ENCODE results near the gene ARHGEF19.
A peak's percentile ranks its signal among the peaks of the same experiment; 100 is the strongest.

Gene ARHGEF19

GRCh38 chr1:16178596-16179497, 33.6 kb downstream of the ARHGEF19 start:
- ChIA-PET CTCF (interaction anchor here (0.7 to 1.7 kb wide), 5 partner anchors 96 to 140 kb away, joined by 3 to 6 read pairs (median 4); no protein-coding TSS in a partner anchor), POLR2A (interaction anchor here (1.0 kb wide), 1 partner anchor 12 kb away, joined by 3 read pairs; no protein-coding TSS in a partner anchor)
- H3K9me3 ChIP-seq (ENCODE audit: control insufficient read depth, insufficient read depth, low read depth, low read length), result no peaks in the 10 kb centered on the region
- H3K27ac ChIP-seq (ENCODE audit: extremely low read depth, low read depth, low read length), result no peak overlapping the region
- peaks cover 10% of the 10 kb centered on the region for H3K4me1 ChIP-seq (ENCODE audit: control insufficient read depth, insufficient read depth, low read length)
- TF ChIP-seq ZNF585B (tag by site-specific recombination; IDR thresholded peaks at IDR 0.05) (no peak), ZNF600 (tag by site-specific recombination; IDR thresholded peaks at IDR 0.05) (0 out of 2 replicates have a peak, but pooled peaks have one; percentile 22), ZNF433 (tag by site-specific recombination; IDR thresholded peaks at IDR 0.05; ENCODE audit: low read depth) (no peak)
- no peak overlapping the region for H3K4me3 ChIP-seq (ENCODE audit: low read depth, low read length)
- no peaks in the 10 kb centered on the region for H3K36me3 ChIP-seq (ENCODE audit: control insufficient read depth in 2 of 2, insufficient read depth in 1 of 2, low read length in 2 of 2)

- ChIA-PET CTCF (no interaction called here), POLR2A (no interaction called here)
- Histone ChIP-seq H3K4me3 (ENCODE audit: low read depth, low read length) (no peak overlapping the region), H3K27ac (ENCODE audit: extremely low read depth, low read depth, low read length) (no peak overlapping the region), H3K4me1 (ENCODE audit: control insufficient read depth, insufficient read depth, low read length) (peaks cover 10% of the 10 kb centered on the region), H3K36me3 (ENCODE audit: control insufficient read depth in 2 of 2, insufficient read depth in 1 of 2, low read length in 2 of 2) (no peaks in the 10 kb centered on the region), H3K9me3 (ENCODE audit: control insufficient read depth, insufficient read depth, low read depth, low read length) (no peaks in the 10 kb centered on the region)
- TF ChIP-seq ZBTB8A (tag by site-specific recombination; IDR thresholded peaks at IDR 0.05) (no peak), ZNF223 (tag by site-specific recombination; IDR thresholded peaks at IDR 0.05) (no peak), ZBTB11 (tag by site-specific recombination; conservative IDR thresholded peaks at IDR 0.05; ENCODE audit: low read depth) (no peak), ZBTB7A (tag by site-specific recombination; IDR thresholded peaks at IDR 0.05; ENCODE audit: low read depth) (no peak), ZNF23 (tag by site-specific recombination; IDR thresholded peaks at IDR 0.05; ENCODE audit: borderline replicate concordance) (no peak), PATZ1 (tag by site-specific recombination; IDR thresholded peaks at IDR 0.05) (no peak), SCRT2 (tag by site-specific recombination; IDR thresholded peaks at IDR 0.05) (no peak), ZBTB17 (tag by site-specific recombination; IDR thresholded peaks at IDR 0.05) (no peak), ZNF18 (tag by site-specific recombination; IDR thresholded peaks at IDR 0.05) (no peak), KLF1 (tag by site-specific recombination; IDR thresholded peaks at IDR 0.05) (no peak), ZNF112 (tag by site-specific recombination; IDR thresholded peaks at IDR 0.05) (no peak)
Observed at GRCh38 chr1:16177306-16177705, 35.1 kb downstream of the ARHGEF19 start.

Measured in HEK293 (cell line).